A549 (cell line): ENCODE results near the gene PVALEF. TPM values are rescaled to one million over a fixed set of nuclear protein-coding genes. Genes with fewer than 3 reads are reported as not detected.

Experiments used
- CBX2 ChIP-seq: fragments of 200-600 bp; sonication (generic); IDR thresholded peaks from 2 replicates; pipeline ENCODE4 v1.6.1; 2016; ENCODE audit warnings: low read depth, mild to moderate bottlenecking, borderline replicate concordance
- CHD2 ChIP-seq: fragments of 150-350 bp; IDR thresholded peaks from 2 replicates; pipeline ENCODE4 v1.6.1; 2014; ENCODE audit warnings: low read length; ENCODE audit not compliant: partially characterized antibody
- CHD4 ChIP-seq: fragments of 200-600 bp; sonication (generic); IDR thresholded peaks from 2 replicates; pipeline ENCODE4 v1.6.1; 2016; ENCODE audit warnings: antibody characterized with exemption, mild to moderate bottlenecking, borderline replicate concordance
- EP300 ChIP-seq, 2 experiments: fragments of >200 bp; sonication (Bioruptor Twin); formaldehyde crosslinking; IDR thresholded peaks; 2 replicates in 1 of 2; 3 replicates in 1 of 2; pipeline ENCODE4 v1.6.1; 2016 to 2017
- FOSL2 ChIP-seq, 2 experiments: fragments of 450-650 bp in 1 of 2; fragments of >200 bp in 1 of 2; sonication (Bioruptor Twin) in 1 of 2; formaldehyde crosslinking; IDR thresholded peaks; 2 replicates each; pipeline versions ENCODE4 v1.5.0 to v1.6.1; 2016 to 2020; ENCODE audit warnings: mild to moderate bottlenecking in 1 of 2, moderate library complexity in 1 of 2
- GATA3 ChIP-seq: IDR thresholded peaks from 2 replicates; pipeline ENCODE4 v1.6.1; 2012; ENCODE audit warnings: borderline replicate concordance
- HOXB5 ChIP-seq: fragments of 250-450 bp; sonication (Bioruptor Pico); IDR thresholded peaks from 2 replicates; pipeline ENCODE4 v1.5.0; 2020; ENCODE audit warnings: mild to moderate bottlenecking, moderate library complexity
- JUN ChIP-seq, 2 experiments: fragments of >200 bp; sonication (Bioruptor Twin); formaldehyde crosslinking; IDR thresholded peaks; 2 replicates in 1 of 2; 3 replicates in 1 of 2; pipeline ENCODE4 v1.6.1; 2016 to 2017
- JUNB ChIP-seq: fragments of >200 bp; sonication (Bioruptor Twin); formaldehyde crosslinking; IDR thresholded peaks from 2 replicates; pipeline ENCODE4 v1.6.1; 2016
- KDM1A ChIP-seq: fragments of 200-600 bp; sonication (generic); IDR thresholded peaks from 2 replicates; pipeline ENCODE4 v1.6.1; 2016; ENCODE audit warnings: low read depth, mild to moderate bottlenecking
- MAFK ChIP-seq: fragments of 450-650 bp; IDR thresholded peaks from 2 replicates; pipeline ENCODE4 v1.6.1; 2014; ENCODE audit not compliant: partially characterized antibody
- MYC ChIP-seq: IDR thresholded peaks from 2 replicates; pipeline ENCODE4 v1.6.1; 2012; ENCODE audit warnings: mild to moderate bottlenecking, inconsistent platforms, low read length, improper control_type of control experiment, borderline replicate concordance
- NPAS2 ChIP-seq: fragments of 250-450 bp; sonication (Bioruptor Pico); IDR thresholded peaks from 2 replicates; pipeline ENCODE4 v1.8.0; 2022; ENCODE audit warnings: mild to moderate bottlenecking, moderate library complexity, borderline replicate concordance
- RAD21 ChIP-seq, 2 experiments: fragments of >200 bp in 1 of 2; sonication (Bioruptor Twin) in 1 of 2; formaldehyde crosslinking in 1 of 2; IDR thresholded peaks in 1 of 2; conservative IDR thresholded peaks in 1 of 2; 2 replicates in 1 of 2; 3 replicates in 1 of 2; pipeline ENCODE4 v1.6.1; 2012 to 2018; ENCODE audit warnings: inconsistent platforms in 1 of 2
- RARB ChIP-seq: fragments of 250-450 bp; sonication (Bioruptor Pico); IDR thresholded peaks from 2 replicates; pipeline ENCODE4 v1.8.0; 2021; ENCODE audit warnings: mild to moderate bottlenecking, moderate library complexity
- RFX5 ChIP-seq: fragments of 450-650 bp; IDR thresholded peaks from 2 replicates; pipeline ENCODE4 v1.7.1; 2014; ENCODE audit warnings: antibody characterized with exemption, mild to moderate bottlenecking, moderate library complexity
- SMC3 ChIP-seq: fragments of >200 bp; sonication (Bioruptor Twin); formaldehyde crosslinking; IDR thresholded peaks from 3 replicates; pipeline ENCODE4 v1.6.1; 2018; ENCODE audit warnings: inconsistent platforms
- polyA plus RNA-seq, 4 experiments: library from polyadenylated mRNA; depleted of rRNA in 3 of 4; stranded (reverse); fragments of >200 nt; fragmentation: RNase III in 1 of 4; extraction: RNeasy Plus Mini Kit Qiagen cat#74134 plus additional on column Dnase treatment in 1 of 4; gene quantifications; 2 replicates in 3 of 4; 3 replicates in 1 of 4; pipeline ENCODE4 v1.2.3, GENCODE V29; 2011 to 2017
- TF ChIP-seq, protein P1 (sequence below): fragments of >200 bp; sonication (Bioruptor Twin); formaldehyde crosslinking; IDR thresholded peaks from 2 replicates; pipeline ENCODE4 v1.6.1; 2016
- TF ChIP-seq, protein P2 (sequence below): fragments of 450-650 bp; IDR thresholded peaks from 2 replicates; pipeline ENCODE4 v1.6.1; 2014; ENCODE audit warnings: antibody characterized with exemption
- TF ChIP-seq, protein P3 (sequence below): fragments of 250-450 bp; sonication (Bioruptor Pico); IDR thresholded peaks from 2 replicates; pipeline ENCODE4 v1.5.0; 2020; ENCODE audit warnings: low read depth, mild to moderate bottlenecking, moderate library complexity
- TF ChIP-seq, protein P4 (sequence below): fragments of 250-450 bp; sonication (Bioruptor Pico); IDR thresholded peaks from 2 replicates; pipeline ENCODE4 v1.5.0; 2021; ENCODE audit warnings: mild to moderate bottlenecking, moderate library complexity, borderline replicate concordance
- TF ChIP-seq, protein P5 (sequence below): fragments of >200 bp; sonication (Bioruptor Twin); formaldehyde crosslinking; IDR thresholded peaks from 3 replicates; pipeline ENCODE4 v1.5.1; 2016
- TF ChIP-seq, protein P6 (sequence below): fragments of 200-600 bp; sonication (generic); IDR thresholded peaks from 2 replicates; pipeline ENCODE4 v1.6.1; 2016; ENCODE audit warnings: antibody characterized with exemption, mild to moderate bottlenecking, moderate library complexity

Gene PVALEF
- polyA plus RNA-seq, 2 of the 4 experiments (the other 2 are of a cell fraction) = not detected

DNA sequence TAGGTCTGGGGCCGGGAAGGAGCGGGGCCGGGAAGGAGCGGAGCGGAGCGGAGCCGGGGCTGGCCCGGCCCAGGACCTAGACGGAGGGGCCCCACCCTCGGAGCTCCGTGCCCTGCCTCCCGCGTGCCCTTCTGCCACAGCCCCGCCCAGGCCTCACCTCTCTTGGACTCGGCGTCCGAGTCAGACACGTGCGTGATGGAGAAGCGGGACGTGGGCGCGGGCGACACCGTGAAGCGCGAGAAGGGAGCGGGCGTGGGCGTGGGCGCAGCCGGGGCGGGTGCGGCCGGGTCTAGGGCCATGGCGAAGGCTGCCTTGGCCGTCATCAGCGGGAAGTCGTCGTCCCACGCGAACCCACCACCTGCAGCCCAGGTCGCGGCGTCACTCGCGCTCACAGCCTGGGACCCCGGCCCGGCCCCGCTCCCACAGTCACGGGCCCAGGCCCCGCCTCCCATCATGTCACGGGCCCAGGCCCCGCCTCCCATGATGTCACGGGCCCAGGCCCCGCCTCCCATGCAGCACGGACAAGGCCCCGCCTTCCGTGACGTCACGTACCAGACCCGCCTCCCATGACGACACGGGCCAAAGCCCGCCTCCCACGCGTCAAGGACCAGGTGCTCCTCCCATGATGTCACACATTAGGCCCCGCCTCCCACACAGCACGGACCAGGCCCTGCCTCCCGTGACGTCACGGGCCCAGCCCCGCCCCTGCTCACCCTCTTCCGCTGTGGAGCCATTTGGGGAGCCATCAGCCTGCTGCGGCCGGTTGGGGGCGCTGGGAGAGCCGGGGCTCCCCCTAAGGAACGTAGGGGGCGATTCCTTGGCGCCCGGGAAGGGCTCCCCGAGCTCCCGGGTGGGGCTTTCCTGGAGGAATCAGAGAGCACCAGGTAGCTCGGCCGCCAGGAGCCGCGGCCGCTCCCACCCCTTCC is 45.8 kb upstream of the PVALEF start (continued):
- TF ChIP-seq, protein P1, sequence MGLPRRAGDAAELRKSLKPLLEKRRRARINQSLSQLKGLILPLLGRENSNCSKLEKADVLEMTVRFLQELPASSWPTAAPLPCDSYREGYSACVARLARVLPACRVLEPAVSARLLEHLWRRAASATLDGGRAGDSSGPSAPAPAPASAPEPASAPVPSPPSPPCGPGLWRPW = no peak
- 0 out of 3 replicates have a peak, but pooled peaks have one; percentile 9 for TF ChIP-seq SMC3
- TF ChIP-seq HOXB5 (CRISPR knock-in tag) = peak; percentile 57; the same call in 1 of the 2 replicates
- TF ChIP-seq RARB (CRISPR knock-in tag) = no peak
- TF ChIP-seq, protein P2, sequence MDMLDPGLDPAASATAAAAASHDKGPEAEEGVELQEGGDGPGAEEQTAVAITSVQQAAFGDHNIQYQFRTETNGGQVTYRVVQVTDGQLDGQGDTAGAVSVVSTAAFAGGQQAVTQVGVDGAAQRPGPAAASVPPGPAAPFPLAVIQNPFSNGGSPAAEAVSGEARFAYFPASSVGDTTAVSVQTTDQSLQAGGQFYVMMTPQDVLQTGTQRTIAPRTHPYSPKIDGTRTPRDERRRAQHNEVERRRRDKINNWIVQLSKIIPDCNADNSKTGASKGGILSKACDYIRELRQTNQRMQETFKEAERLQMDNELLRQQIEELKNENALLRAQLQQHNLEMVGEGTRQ = peak; percentile 83
- no peak for TF ChIP-seq JUN (IDR thresholded peaks at IDR 0.05)
- TF ChIP-seq RFX5 = peak; percentile 86
- TF ChIP-seq CHD2 = no peak
- TF ChIP-seq EP300 (IDR thresholded peaks at IDR 0.05) = no peak
- peak; percentile 26; the same call in 1 of the 2 replicates for TF ChIP-seq MYC
- TF ChIP-seq, protein P3, sequence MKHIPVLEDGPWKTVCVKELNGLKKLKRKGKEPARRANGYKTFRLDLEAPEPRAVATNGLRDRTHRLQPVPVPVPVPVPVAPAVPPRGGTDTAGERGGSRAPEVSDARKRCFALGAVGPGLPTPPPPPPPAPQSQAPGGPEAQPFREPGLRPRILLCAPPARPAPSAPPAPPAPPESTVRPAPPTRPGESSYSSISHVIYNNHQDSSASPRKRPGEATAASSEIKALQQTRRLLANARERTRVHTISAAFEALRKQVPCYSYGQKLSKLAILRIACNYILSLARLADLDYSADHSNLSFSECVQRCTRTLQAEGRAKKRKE (CRISPR knock-in tag) = no peak
- TF ChIP-seq, protein P4, sequence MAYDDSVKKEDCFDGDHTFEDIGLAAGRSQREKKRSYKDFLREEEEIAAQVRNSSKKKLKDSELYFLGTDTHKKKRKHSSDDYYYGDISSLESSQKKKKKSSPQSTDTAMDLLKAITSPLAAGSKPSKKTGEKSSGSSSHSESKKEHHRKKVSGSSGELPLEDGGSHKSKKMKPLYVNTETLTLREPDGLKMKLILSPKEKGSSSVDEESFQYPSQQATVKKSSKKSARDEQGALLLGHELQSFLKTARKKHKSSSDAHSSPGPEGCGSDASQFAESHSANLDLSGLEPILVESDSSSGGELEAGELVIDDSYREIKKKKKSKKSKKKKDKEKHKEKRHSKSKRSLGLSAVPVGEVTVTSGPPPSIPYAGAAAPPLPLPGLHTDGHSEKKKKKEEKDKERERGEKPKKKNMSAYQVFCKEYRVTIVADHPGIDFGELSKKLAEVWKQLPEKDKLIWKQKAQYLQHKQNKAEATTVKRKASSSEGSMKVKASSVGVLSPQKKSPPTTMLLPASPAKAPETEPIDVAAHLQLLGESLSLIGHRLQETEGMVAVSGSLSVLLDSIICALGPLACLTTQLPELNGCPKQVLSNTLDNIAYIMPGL (CRISPR knock-in tag) = no peak
- TF ChIP-seq MAFK = no peak
- no peak for TF ChIP-seq RAD21 (conservative IDR thresholded peaks at IDR 0.05 in 1 of 2, IDR thresholded peaks at IDR 0.05 in 1 of 2)
- no peak; the same call in 1 of the 2 replicates for TF ChIP-seq CHD4
- TF ChIP-seq, protein P5, sequence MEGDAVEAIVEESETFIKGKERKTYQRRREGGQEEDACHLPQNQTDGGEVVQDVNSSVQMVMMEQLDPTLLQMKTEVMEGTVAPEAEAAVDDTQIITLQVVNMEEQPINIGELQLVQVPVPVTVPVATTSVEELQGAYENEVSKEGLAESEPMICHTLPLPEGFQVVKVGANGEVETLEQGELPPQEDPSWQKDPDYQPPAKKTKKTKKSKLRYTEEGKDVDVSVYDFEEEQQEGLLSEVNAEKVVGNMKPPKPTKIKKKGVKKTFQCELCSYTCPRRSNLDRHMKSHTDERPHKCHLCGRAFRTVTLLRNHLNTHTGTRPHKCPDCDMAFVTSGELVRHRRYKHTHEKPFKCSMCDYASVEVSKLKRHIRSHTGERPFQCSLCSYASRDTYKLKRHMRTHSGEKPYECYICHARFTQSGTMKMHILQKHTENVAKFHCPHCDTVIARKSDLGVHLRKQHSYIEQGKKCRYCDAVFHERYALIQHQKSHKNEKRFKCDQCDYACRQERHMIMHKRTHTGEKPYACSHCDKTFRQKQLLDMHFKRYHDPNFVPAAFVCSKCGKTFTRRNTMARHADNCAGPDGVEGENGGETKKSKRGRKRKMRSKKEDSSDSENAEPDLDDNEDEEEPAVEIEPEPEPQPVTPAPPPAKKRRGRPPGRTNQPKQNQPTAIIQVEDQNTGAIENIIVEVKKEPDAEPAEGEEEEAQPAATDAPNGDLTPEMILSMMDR = peak; percentile 48
- no peak for TF ChIP-seq KDM1A
- no peak for TF ChIP-seq FOSL2 (IDR thresholded peaks at IDR 0.05)
- peak; percentile 85 for TF ChIP-seq FOSL2 (CRISPR knock-in tag; IDR thresholded peaks at IDR 0.05)
- TF ChIP-seq GATA3 = no peak
- TF ChIP-seq JUNB = no peak
- TF ChIP-seq, protein P6, sequence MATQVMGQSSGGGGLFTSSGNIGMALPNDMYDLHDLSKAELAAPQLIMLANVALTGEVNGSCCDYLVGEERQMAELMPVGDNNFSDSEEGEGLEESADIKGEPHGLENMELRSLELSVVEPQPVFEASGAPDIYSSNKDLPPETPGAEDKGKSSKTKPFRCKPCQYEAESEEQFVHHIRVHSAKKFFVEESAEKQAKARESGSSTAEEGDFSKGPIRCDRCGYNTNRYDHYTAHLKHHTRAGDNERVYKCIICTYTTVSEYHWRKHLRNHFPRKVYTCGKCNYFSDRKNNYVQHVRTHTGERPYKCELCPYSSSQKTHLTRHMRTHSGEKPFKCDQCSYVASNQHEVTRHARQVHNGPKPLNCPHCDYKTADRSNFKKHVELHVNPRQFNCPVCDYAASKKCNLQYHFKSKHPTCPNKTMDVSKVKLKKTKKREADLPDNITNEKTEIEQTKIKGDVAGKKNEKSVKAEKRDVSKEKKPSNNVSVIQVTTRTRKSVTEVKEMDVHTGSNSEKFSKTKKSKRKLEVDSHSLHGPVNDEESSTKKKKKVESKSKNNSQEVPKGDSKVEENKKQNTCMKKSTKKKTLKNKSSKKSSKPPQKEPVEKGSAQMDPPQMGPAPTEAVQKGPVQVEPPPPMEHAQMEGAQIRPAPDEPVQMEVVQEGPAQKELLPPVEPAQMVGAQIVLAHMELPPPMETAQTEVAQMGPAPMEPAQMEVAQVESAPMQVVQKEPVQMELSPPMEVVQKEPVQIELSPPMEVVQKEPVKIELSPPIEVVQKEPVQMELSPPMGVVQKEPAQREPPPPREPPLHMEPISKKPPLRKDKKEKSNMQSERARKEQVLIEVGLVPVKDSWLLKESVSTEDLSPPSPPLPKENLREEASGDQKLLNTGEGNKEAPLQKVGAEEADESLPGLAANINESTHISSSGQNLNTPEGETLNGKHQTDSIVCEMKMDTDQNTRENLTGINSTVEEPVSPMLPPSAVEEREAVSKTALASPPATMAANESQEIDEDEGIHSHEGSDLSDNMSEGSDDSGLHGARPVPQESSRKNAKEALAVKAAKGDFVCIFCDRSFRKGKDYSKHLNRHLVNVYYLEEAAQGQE = no peak
- TF ChIP-seq CBX2 = no peak
- no peak for TF ChIP-seq NPAS2 (CRISPR knock-in tag)
